Lower leg skin (tissue), 3 donors: Measurements from ENCODE around the gene MTMR1.

Experiments
- CTCF ChIP-seq, 3 donors: fragments of 450-650 bp; IDR thresholded peaks; one replicate each; pipeline ENCODE4 v1.5.1; 2016; ENCODE audit warnings: antibody characterized with exemption in 3 of 3, mild to moderate bottlenecking in 3 of 3, moderate library complexity in 2 of 3
- POLR2A ChIP-seq, 2 donors: fragments of 450-650 bp; IDR thresholded peaks; one replicate each; pipeline ENCODE4 v1.6.1; 2016 to 2017; ENCODE audit warnings: antibody characterized with exemption in 2 of 2, mild to moderate bottlenecking in 1 of 2, moderate library complexity in 1 of 2

- TF ChIP-seq POLR2A (IDR thresholded peaks at IDR 0.05) (no peak), CTCF (IDR thresholded peaks at IDR 0.05) (no peak)
These were observed 6.9 kb downstream of the MTMR1 start for GRCh38 chrX:150700107-150700506.
